ENCODE results near the gene MIOX. TPM values are rescaled to one million over a fixed set of nuclear protein-coding genes. Genes with fewer than 3 reads are reported as not detected.

MIOX gene
- total and polyA plus RNA-seq, 3 donors from 2014 or later, result 0.24 to 0.25 TPM; not detected in 1

DNA sequence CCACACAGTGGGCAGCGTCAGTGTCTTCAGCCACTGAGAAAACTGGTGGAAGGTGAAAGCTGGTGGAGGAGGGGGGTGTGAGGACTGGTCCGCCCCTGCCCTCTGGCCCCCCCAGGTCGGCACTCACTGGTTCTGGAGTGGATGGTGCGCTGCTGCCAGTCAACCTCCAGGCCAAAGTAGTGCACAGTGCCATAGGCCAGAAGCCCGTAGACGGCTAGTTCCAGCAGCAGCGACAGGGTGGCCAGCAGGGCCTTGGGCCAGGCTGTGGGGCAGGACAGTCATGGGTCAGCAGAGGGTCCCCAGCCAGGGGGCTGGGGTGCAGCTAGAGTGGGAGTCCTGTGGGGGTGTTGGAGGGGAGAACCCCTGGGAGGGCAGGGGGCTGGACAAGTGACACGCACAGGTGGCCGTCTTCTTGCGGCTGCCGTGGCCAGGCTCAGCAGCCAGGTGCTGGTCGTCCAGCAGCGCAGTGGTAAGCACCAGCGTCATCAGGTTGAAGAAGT, 18.7 kb downstream of the MIOX start:
- Histone ChIP-seq H3K4me1 (peaks cover 9% of the 10 kb centered on the region), H3K27me3 (no peaks in the 10 kb centered on the region), H3K27ac (no peak overlapping the region), H3K36me3 (ENCODE audit: low read depth, missing control alignments) (no peaks in the 10 kb centered on the region), H3K9me3 (no peaks in the 10 kb centered on the region), H3K4me3 (no peak overlapping the region)
- intact Hi-C loops (cut with DNase I; ENCODE audit: low total_unique reads), result no loop called here
- DNase-seq, result no peak
- 89 to 92% methylated on average over 8 to 14 of the region's 14 CpGs for WGBS, 2 donors
- TF ChIP-seq POLR2A (IDR thresholded peaks at IDR 0.05), result no peak
- TF ChIP-seq, protein P1, sequence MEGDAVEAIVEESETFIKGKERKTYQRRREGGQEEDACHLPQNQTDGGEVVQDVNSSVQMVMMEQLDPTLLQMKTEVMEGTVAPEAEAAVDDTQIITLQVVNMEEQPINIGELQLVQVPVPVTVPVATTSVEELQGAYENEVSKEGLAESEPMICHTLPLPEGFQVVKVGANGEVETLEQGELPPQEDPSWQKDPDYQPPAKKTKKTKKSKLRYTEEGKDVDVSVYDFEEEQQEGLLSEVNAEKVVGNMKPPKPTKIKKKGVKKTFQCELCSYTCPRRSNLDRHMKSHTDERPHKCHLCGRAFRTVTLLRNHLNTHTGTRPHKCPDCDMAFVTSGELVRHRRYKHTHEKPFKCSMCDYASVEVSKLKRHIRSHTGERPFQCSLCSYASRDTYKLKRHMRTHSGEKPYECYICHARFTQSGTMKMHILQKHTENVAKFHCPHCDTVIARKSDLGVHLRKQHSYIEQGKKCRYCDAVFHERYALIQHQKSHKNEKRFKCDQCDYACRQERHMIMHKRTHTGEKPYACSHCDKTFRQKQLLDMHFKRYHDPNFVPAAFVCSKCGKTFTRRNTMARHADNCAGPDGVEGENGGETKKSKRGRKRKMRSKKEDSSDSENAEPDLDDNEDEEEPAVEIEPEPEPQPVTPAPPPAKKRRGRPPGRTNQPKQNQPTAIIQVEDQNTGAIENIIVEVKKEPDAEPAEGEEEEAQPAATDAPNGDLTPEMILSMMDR (IDR thresholded peaks at IDR 0.05), result no peak

DNA sequence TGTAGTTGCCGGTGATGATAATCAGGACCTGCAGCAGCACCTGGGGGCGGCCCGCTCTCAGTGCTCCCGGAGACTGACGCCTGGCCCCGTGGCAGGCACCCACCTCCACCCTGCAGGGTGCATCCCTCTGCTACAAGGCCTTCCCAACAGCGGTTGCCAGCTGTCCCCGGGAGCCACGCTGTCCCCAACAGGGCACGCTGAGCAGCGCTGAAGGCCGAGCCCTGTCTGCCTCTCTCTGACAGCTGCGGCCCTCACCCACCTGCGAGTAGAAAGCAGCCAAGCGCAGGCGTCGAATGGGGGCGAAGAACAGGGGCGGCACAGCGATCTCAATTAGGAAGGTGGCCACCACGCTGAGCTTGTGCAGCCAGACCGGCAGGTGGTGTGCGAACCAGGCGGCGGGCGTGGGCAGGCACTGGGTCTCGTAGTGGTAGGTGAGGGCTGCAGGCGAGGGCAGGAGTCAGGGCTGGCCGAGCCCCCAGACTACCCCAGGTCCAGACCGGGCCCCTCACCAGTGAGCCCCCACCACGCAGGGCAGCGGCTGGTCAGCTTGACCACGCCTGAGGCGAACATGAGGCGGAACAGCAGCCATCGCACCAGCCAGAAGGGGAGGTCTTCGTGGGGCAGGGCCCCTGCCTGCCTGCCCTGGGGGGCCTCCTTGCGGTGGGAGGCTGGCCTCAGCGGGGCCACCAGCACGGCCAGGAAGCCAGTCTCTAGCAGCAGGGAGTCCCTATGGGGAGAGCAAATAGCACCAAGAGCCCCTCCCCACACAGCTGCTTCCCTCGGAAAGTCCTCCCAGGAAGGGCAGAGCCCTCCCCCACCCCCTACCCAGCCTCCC, 19.3 kb downstream of the MIOX start:
- Histone ChIP-seq H3K36me3 (ENCODE audit: low read depth, missing control alignments) (no peaks in the 10 kb centered on the region), H3K27me3 (no peaks in the 10 kb centered on the region), H3K9me3 (no peaks in the 10 kb centered on the region), H3K4me3 (peak overlapping the region in 1 of 2 donors; percentile 81), H3K27ac (no peak overlapping the region), H3K4me1 (peaks cover 9% of the 10 kb centered on the region)
- DNase-seq, result no peak
- intact Hi-C loops (cut with DNase I; ENCODE audit: low total_unique reads), result no loop called here
- 89 to 98% methylated on average over 4 to 41 of the region's 41 CpGs for WGBS, 2 donors
- TF ChIP-seq, protein P1 (IDR thresholded peaks at IDR 0.05), result no peak
- TF ChIP-seq POLR2A (IDR thresholded peaks at IDR 0.05), result no peak

DNA sequence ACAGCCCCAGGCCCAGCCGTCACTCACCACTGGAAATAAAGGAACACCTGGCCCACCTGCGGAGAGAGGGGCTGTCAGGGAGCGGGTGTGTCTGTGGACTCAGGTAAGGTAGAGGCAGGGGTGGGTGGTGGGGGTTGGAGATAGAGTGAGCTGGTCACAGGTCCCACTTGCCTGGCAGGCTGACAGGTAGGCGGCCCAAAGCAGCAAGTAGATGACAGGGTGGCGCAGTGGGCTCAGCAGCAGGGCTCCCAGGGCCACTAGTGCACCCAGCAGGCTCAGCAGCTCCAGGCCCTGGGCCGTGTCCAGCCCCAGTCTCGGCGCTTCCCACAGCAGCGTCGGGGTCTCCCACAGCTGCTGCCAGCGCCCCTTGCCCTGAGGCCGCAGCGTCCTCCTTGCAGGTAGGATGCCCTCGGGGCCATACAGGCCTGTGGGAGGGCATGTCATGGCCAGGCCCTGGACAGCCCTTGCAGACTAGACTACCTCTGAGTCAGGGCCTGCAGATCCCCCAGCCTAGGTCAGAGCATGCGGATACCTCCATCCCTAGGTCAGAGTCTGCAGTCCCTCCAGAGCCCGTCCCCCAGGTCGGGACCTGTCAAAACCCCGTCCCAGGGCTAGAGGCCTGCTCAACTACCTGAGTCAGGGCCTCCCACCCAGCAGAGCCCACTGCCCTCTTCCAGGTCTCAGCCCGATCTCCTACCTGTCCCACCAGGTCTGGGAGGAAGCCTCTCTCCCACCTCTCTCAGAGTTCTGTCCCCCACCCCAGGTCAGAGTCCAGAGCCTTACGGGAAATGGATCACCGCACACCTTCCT, 20.2 kb downstream of the MIOX start:
- peaks cover 9% of the 10 kb centered on the region for H3K4me1 ChIP-seq
- no peaks in the 10 kb centered on the region for H3K9me3 ChIP-seq
- H3K27ac ChIP-seq, result peak overlapping the region; percentile 72 to 85
- WGBS, 2 donors, result 15 to 24% methylated on average over 7 to 21 of the region's 21 CpGs
- no peak for DNase-seq
- intact Hi-C loops (cut with DNase I; ENCODE audit: low total_unique reads), result no loop called here
- H3K27me3 ChIP-seq, result no peaks in the 10 kb centered on the region
- no peaks in the 10 kb centered on the region for H3K36me3 ChIP-seq (ENCODE audit: low read depth, missing control alignments)
- TF ChIP-seq POLR2A (IDR thresholded peaks at IDR 0.05), result no peak
- TF ChIP-seq, protein P1 (IDR thresholded peaks at IDR 0.05), result no peak
- H3K4me3 ChIP-seq, result peak overlapping the region; percentile 81

DNA sequence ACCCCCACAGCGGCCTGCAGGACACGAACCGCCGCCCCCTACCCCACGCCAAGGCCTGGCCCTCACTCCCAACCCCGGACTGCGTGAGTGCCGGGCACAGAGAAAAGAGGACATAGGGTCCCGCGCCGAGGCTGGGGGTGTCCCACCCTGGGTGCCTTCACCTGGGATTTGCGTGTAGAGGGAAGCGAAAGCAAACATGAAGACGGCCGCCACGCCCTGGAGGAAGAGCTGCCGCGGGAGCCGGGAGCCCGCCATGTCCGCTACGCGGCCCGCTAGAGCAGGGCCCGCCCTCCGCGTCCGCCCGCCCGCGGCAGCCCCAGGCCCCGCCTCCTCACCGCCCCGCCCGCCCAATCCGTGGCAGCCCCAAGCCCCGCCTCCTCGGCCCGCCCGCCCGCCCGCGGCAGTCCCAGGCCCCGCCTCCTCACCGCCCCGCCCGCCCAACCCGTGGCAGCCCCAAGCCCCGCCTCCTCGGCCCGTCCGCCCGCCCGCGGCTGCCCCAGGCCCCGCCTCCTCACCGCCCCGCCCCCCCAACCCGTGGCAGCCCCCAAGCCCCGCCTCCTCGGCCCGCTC, 20.8 kb downstream of the MIOX start, which contains the start of gene LMF2:
TSS of gene LMF2 (minus strand) at position 282 of the 570 bp plus-strand sequence. CDS start at position 255, 27 bp downstream.
- TF ChIP-seq, protein P1 (IDR thresholded peaks at IDR 0.05), result no peak
- no peak for TF ChIP-seq POLR2A (IDR thresholded peaks at IDR 0.05)
- 0% methylated on average over 28 of the region's 62 CpGs; no CpG with 5 or more reads in 1 of the 2 donors for WGBS, 2 donors
- Histone ChIP-seq H3K27me3 (no peaks in the 10 kb centered on the region), H3K4me3 (peak within 1 kb of the TSS; percentile 81 to 94), H3K4me1 (peaks cover 9% of the 10 kb centered on the region), H3K27ac (peak within 1 kb of the TSS; percentile 72 to 91), H3K9me3 (no peaks in the 10 kb centered on the region), H3K36me3 (ENCODE audit: low read depth, missing control alignments) (no peaks in the 10 kb centered on the region)
- DNase-seq, result peak; percentile 92
- intact Hi-C loops (cut with DNase I; ENCODE audit: low total_unique reads), result no loop called here
